ENCODE data around the gene TAX1BP1.

DNA sequence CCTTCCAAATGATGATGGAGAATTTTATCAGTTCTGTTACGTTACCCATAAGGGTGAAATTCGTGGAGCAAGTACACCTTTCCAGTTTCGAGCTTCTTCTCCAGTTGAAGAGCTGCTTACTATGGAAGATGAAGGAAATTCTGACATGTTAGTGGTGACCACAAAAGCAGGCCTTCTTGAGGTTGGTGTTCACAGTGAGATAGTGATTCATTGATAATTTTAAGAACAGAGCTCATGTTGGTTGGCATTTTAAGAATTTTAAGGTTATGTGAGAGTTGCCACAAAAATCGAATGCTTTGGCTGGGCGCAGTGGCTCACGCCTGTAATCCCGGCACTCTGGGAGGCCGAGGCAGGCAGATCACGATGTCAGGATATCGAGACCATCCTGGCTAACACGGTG, 25.9 kb downstream of the TAX1BP1 start:
- TF ChIP-seq SP1 (IDR thresholded peaks at IDR 0.05) (no peak), HDGF (IDR thresholded peaks at IDR 0.05; ENCODE audit: borderline replicate concordance) (no peak), FOXA1 (IDR thresholded peaks at IDR 0.05) (no peak)
